AG20443 (cell line): ENCODE data around the gene PPP4R4.

ENCODE experiments used
- DNase-seq: peaks from one replicate; pipeline ENCODE4 v3.0.0; 2012; ENCODE audit warnings: low spot score, mixed read lengths

PPP4R4 gene

GRCh38 chr14:94173885-94174603 lies at the start of gene PPP4R4:
Gene PPP4R4 (plus strand): TSS chr14:94174322. CDS start chr14:94174466, 144 bp downstream.
- DNase-seq: peak; percentile 96

GRCh38 chr14:94124582-94125377 lies 49.3 kb upstream of the PPP4R4 start:
- DNase-seq: no peak

GRCh38 chr14:94125659-94126418 lies 48.3 kb upstream of the PPP4R4 start:
- DNase-seq: no peak

- no peak for DNase-seq
Observed at GRCh38 chr14:94126419-94126677, 47.8 kb upstream of the PPP4R4 start.

GRCh38 chr14:94126800-94127199 lies 47.3 kb upstream of the PPP4R4 start:
- no peak for DNase-seq

- no peak for DNase-seq
Observed at GRCh38 chr14:94127330-94127729, 46.8 kb upstream of the PPP4R4 start.

GRCh38 chr14:94128216-94128839 lies 45.8 kb upstream of the PPP4R4 start:
- DNase-seq: no peak

- DNase-seq: peak; percentile 95
Observed at GRCh38 chr14:94129111-94129757, 44.9 kb upstream of the PPP4R4 start, which contains the start of gene IFI27L2. Gene IFI27L2 (minus strand): TSS chr14:94129604. CDS start chr14:94129564, 40 bp downstream.

- DNase-seq: peak; percentile 67
Observed at GRCh38 chr14:94129758-94130414, 44.2 kb upstream of the PPP4R4 start.

- peak; percentile 61 for DNase-seq
Observed at GRCh38 chr14:94132285-94132887, 41.7 kb upstream of the PPP4R4 start.

GRCh38 chr14:94135476-94135875 lies 38.6 kb upstream of the PPP4R4 start:
- DNase-seq: no peak

- peak; percentile 89 for DNase-seq
Observed at GRCh38 chr14:94136575-94137331, 37.4 kb upstream of the PPP4R4 start.

GRCh38 chr14:94138251-94138650 lies 35.9 kb upstream of the PPP4R4 start:
- no peak for DNase-seq

- no peak for DNase-seq
Observed at GRCh38 chr14:94139006-94139405, 35.1 kb upstream of the PPP4R4 start.

- no peak for DNase-seq
Observed at GRCh38 chr14:94139421-94139820, 34.7 kb upstream of the PPP4R4 start.

GRCh38 chr14:94142247-94142646 lies 31.9 kb upstream of the PPP4R4 start:
- DNase-seq: no peak

- DNase-seq: no peak
Observed at GRCh38 chr14:94142836-94143235, 31.3 kb upstream of the PPP4R4 start.

- DNase-seq: no peak
Observed at GRCh38 chr14:94143239-94143638, 30.9 kb upstream of the PPP4R4 start.

- DNase-seq: no peak
Observed at GRCh38 chr14:94143711-94144110, 30.4 kb upstream of the PPP4R4 start.

- no peak for DNase-seq
Observed at GRCh38 chr14:94144765-94145164, 29.4 kb upstream of the PPP4R4 start.
